Neural progenitor cell (in vitro differentiated cells): Measurements from ENCODE around the gene SGO2.

Source experiments
- CTCF ChIP-seq: fragments of 200-600 bp; sonication (generic); IDR thresholded peaks from 2 replicates; pipeline ENCODE4 v1.5.1; 2017; ENCODE audit warnings: antibody characterized with exemption, mild to moderate bottlenecking
- EZH2 ChIP-seq: fragments of 200-600 bp; sonication (generic); IDR thresholded peaks from 2 replicates; pipeline ENCODE4 v1.6.1; 2017; ENCODE audit warnings: antibody characterized with exemption, mild to moderate bottlenecking, moderate library complexity

GRCh38 chr2:200602584-200602983 lies 76.6 kb downstream of the SGO2 start:
- TF ChIP-seq CTCF: no peak
- no peak for TF ChIP-seq EZH2
